Gastrocnemius medialis (tissue), 4 donors: ENCODE data around the gene CUX1.

Source experiments
- CTCF ChIP-seq, 5 experiments: fragments of 450-650 bp in 3 of 5; fragments of 200-600 bp in 2 of 5; sonication (generic) in 2 of 5; IDR thresholded peaks in 4 of 5; conservative IDR thresholded peaks in 1 of 5; 1 replicate in 4 of 5; 2 replicates in 1 of 5; pipeline ENCODE4 v1.5.1; 2016 to 2019; ENCODE audit warnings: antibody characterized with exemption in 5 of 5, mild to moderate bottlenecking in 3 of 5, moderate library complexity in 3 of 5
- POLR2A ChIP-seq, 2 donors: fragments of 450-650 bp; IDR thresholded peaks; one replicate each; pipeline ENCODE4 v1.6.1; 2017; ENCODE audit warnings: antibody characterized with exemption in 2 of 2, mild to moderate bottlenecking in 2 of 2, moderate library complexity in 2 of 2

- no peak for TF ChIP-seq CTCF (IDR thresholded peaks at IDR 0.05 in 4 of 5, conservative IDR thresholded peaks at IDR 0.05 in 1 of 5)
- no peak for TF ChIP-seq POLR2A (IDR thresholded peaks at IDR 0.05)
These were observed 31.0 kb downstream of the CUX1 start for GRCh38 chr7:101848208-101848951.
